Pons (tissue), 1 donor: ENCODE data around the gene SOX8.
"Not testable (repeated sequence)": the region's sequence is repeated elsewhere in the genome, so short reads cannot be mapped to it uniquely, and the experiment has no call there.

Experiments used
- DNase-seq: peaks from one replicate; pipeline ENCODE4 v3.0.0-alpha.2; 2016; ENCODE audit warnings: low spot score

SOX8 gene

DNA sequence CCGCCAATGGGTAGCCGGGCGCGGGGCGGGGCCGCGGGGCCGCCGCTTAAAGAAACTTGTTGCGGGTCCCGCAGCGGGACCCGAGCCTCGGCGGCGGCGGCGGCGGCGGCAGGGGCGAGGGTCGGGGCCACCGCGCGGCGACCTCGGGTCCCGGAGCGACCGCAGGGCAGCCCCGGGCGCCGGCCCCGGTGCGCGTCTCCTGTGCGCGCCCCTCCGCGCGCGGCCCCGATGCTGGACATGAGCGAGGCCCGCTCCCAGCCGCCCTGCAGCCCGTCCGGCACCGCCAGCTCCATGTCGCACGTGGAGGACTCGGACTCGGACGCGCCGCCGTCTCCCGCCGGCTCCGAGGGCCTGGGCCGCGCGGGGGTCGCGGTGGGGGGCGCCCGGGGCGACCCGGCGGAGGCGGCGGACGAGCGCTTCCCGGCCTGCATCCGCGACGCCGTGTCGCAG, at the start of gene SOX8:
SOX8 (plus strand) TSS at position 76 of the 450 bp plus-strand sequence; CDS start at position 229, 153 bp downstream.
- no peak for DNase-seq

DNA sequence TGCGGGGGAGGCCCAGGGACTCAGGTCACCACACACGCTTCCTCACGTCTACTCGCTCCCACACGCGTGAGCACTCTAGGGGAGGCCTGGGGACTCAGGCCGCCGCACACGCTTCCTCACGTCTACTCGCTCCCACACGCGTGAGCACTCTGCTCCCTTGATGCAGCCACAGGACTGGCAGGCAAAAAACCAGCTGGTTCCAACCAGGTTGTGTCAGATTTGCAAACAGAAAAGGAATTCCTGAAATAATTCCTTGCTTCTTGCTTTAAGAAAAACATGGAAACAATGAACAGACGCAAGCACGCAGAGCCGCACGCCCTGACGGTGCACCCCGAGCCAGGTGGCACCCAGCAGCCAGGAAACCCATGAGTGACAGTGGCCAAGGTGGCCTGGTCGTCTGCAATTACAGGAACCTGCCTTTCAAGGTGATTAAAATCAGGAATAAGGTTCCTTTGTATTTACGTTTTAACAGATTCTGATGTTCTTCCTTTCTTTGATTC, 48.7 kb upstream of the SOX8 start:
- DNase-seq = no peak

DNA sequence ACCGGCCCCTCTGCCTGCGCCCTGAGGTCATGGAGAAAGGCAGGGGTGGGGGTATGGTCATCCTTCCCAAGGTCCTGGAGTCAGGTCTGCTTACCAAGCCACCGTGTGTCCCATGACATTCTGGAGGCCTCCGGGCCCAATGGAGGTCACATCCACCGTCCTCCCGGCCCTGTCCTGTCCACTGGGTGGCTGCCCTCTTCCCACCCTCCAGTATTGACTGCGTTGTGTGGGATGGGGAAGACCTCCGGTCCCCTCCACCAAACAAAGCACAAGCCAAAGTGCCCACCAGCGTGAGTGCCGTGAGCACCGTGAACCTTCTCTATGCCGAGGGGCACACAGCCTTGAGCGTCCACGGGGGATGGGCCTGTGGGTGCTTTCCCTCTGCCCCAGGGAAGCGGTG, 48.0 kb upstream of the SOX8 start:
- no peak for DNase-seq

DNA sequence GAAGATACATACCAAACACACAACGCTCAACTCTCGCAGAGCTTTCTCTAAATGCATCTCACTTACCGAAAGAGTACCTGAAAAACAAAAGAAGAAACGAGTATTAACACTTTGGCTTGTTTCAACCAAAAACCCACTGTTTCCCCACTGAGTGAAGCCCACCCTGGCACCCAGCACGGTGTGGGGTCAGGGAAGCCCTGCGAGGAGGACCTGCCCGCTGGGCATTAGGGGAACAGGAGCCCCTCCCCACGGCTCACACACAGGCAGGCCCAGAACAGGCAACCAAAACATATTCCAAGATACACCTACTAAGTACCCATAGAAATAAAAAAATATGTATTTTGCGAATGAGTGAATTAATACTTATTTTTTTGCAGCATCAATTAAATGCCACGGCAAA, 47.4 kb upstream of the SOX8 start:
- no peak for DNase-seq

DNA sequence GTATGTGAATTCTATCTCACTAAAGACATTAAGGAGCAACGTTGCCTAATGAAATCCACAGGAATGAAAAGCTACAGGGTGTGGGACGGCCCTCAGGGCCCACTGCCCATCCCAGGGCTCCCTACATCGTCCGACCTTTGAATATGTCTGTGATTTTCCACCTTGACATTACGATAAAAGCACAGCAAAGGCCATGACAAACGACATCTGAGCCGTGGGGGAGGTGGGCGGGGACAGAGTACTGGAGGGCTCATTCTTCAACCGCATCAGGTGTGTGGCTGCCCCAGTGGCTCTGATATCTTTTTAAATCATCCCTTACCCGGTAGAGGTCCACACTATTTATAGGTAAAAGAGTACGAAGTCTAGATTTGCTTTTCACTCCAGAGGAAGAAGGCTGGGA, 45.9 kb upstream of the SOX8 start:
- no peak for DNase-seq

DNA sequence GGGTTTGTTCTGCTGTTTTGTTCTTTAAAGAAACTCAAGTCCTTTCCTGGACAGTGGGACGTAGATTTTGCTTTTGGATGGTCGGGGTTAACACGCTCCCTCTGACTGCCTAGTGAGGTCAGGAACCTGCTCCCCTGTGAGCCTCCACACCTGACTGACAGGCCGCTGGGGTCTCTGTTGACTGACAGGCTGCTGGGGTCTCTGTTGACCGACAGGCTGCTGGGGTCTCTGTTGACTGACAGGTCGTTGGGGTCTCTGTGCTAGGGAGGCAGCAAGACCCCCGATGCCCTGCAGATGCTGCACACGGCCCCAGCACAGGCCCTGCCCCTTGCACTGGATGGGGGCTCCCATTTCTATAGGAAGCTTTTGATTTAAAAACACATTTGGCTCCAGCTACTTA, 44.3 kb upstream of the SOX8 start:
- DNase-seq = no peak

DNA sequence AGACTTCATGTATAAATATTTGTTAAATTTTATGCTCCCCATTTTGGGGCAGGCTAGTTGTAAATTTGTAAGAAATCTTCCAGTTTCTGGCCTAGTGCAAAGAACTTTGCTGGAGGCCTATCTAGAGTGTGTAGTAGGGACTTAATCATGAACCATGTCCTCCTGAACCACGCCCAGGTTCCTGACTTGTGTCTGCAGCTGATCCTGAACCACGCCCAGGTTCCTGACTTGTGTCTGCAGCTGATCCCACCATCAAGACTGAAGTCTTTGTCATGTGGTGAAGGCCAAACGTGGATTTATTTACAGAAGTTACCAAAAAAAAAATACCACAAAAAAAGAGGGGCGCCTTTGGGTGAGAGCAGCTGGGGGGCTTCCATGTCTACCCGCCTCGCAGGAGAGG, 43.8 kb upstream of the SOX8 start:
- no peak for DNase-seq

DNA sequence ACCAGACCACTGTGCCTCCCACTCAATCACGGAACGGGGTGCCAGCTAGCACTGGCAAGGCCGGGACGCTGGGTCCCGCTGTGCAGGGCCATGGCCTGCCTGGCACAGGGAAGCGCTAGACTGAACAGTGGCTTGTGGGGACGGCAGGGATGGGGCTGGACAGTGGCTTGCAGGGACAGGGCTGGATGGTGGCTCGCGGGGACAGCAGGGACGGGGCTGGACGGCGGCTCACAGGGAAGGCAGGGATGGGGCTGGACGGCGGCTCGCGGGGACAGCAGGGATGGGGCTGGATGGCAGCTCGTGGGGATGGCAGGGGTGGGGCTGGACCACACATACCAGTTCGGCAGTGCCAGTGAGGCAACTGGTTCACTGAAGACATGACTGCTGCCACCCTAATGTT, 43.4 kb upstream of the SOX8 start:
- DNase-seq = peak; percentile 62

DNA sequence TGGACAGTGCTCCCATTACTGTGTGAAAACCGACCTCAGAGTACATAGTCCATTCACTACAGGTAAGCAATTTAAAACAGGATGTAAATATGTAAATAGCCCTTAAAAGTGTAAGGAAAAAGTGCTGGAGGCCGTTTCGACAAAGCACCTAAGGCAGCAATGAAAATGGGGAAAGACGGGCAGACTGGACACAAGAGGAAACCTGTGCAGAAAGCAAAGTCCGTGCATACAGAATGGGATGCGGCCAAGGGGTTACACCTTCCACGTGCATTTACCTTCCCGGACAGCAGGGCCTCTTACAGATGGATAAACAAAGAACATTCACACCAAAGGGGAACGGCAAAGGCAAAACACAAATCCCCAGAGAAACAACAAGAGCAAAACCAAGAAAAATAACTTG, 42.8 kb upstream of the SOX8 start:
- no peak for DNase-seq

DNA sequence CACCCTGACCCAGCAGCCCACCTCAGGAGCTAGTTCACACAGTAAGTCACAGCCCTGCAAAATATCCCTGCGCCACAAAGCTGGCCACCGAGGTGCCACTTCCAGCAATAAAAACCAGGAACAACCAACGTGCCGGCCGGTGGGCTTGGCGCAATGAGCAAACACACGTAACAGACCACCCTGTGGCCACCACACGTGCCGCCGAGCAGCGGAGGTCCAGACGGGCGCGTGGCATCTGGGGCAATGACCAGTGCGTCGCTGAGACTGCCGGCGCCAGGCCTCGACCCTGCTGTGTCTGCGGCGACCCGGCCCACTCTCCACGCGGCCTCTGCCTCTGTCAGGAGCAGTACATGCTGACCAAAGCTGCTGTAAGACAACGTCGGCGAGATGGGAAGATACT, 42.3 kb upstream of the SOX8 start:
- DNase-seq = no peak

DNA sequence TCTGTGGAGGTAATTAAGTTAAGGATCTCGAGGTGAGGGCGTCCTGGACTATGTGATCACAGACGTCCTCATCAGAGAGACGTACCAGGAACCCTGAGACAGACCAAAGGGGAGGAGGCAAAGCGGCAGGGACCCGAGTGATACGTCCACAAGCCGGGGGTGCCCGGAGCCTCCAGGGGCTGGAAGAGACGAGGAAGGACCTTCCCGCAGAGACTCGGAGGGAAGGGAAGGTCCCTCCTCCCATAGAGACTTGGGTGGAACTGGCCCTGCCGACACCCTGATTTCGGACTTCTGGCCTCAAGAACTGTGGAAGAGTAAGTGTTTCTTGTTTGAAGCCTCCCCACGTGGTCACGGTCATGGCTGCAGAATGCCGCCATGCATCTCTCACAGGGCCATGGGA, 41.6 kb upstream of the SOX8 start:
- DNase-seq = no peak

DNA sequence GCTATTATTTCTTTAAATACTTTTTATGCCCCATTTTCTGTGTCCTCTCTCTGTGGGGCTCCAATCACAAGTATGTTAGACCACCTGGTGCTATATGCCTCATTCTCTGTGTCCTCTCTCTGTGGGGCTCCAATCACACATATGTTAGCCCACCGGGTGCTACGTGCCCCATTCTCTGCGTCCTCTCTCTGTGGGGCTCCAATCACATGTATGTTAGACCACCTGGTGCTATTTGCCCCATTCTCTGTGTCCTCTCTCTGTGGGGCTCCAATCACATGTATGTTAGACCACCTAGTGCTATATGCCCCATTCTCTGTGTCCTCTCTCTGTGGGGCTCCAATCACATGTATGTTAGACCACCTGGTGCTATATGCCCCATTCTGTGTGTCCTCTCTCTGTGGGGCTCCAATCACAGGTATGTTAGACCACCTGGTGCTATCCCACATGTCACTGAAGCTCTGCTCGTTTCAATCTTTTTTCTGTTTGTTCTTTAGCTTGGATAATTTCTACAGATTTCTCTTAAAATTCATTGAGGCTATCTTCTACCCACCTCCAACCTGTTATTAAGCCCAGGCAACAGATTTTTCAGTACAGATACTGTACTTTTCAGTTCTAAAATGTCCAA, 39.0 kb upstream of the SOX8 start:
- DNase-seq = no peak

DNA sequence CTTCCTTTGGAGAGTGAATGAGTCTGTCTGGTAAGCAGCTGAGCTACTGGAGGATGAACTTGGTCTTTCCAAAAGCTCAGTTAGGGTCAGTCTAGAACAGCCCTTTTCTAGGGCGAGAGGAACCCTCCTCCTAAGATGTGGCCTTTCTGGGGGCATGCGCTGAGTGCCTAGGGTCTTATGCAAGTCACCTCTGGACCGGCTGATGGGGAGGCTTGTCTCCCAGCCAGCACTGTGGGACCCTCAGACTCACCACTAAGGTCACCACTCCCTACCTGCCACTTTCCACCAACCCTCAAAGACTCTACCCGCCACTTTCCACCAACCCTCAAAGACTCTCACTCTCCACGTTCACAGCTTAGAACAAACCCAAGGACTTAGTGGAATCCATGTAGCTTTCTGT, 37.6 kb upstream of the SOX8 start:
- DNase-seq = no peak

DNA sequence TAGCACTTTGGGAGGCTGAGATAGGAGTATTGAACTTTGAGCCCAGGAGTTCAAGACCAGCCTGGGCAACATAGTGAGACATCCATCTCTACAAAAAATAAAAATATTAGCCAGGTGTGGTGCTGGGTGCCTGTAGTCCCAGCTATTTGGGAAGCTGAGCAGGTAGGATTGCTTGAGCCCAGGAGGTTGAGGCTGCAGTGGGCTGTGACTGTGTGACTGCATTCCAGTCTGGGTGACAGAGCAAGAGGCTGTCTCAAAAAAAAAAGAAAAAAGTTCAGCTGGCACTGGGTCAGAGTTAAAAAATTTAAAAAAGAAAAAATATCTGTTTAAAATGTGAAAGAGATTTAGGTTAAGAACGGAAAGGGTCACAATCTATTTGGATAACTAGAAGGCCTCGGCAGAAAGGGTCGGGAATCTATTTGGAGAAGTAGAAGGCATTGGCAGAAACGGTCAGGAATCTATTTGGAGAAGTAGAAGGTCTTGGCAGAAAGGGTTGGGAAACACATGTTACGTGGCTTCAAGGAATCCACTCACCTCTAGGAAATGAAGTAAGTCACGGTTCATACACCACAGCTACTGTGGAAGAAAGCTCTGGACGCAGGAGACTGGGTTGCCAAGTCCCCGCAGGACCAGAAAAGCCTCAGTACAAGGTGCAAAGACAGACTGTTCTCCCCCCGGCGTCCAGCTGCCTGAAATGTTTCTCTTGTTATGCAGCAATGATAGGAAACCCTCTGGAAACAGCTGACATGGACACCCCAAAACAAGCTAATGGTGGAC, 36.1 kb upstream of the SOX8 start:
- DNase-seq = no peak

DNA sequence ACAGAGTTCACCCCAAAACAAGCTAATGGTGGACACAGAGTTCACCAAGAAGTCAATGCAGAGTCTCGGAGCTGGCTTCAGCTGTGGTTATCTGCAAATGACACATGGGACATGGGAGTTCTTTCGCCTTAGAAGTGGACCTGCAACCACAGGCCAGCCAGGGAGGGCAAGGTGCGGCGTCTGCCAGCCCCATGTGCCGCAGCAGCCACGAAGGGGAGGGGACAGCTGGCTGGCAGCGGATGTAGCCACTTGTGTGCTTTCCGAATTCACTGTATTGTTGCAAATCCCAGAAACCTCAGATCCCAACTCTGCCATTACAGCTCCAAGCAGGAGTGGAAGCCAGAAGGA, 35.5 kb upstream of the SOX8 start:
- DNase-seq = no peak

DNA sequence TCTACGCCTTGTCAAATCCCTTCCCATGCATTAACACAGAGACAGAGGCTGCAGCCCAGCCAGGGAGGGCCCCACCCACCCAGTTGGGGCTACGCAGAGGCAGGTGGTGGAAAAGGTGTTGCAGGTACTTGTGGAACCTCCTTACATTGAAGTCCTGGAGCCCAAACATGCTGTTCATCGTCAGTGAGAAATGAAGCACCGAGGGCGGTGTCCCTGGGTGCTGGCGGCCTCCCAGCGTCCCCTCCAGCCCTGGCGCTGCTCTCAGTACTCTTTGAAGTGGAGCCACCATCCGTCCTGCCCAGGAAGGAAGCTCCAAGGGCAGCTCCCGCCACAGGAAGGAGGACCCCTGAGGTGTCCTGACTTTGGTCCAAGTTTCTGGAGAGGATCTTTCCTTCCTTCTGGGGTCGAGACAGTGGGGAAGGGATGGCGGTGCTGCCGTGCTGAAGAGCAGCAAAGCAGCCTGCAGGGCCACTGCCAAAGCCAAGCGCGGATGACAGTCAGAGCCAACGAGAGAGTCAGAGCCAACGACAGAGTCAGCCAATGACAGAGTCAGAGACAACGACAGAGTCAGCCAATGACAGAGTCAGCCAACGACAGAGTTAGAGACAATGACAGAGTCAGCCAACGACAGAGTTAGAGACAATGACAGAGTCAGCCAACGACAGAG, 34.2 kb upstream of the SOX8 start:
- DNase-seq = no peak

DNA sequence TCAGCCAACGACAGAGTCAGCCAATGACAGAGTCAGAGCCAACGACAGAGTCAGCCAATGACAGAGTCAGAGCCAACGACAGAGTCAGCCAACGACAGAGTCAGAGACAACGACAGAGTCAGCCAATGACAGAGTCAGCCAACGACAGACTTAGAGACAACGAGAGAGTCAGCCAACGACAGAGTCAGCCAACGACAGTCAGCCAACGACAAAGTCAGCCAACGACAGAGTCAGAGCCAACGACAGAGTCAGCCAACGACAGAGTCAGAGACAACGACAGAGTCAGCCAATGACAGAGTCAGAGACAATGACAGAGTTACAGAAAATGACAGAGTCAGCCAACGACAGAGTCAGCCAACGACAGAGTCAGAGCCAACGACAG, 33.7 kb upstream of the SOX8 start:
- not testable (repeated sequence) for DNase-seq

DNA sequence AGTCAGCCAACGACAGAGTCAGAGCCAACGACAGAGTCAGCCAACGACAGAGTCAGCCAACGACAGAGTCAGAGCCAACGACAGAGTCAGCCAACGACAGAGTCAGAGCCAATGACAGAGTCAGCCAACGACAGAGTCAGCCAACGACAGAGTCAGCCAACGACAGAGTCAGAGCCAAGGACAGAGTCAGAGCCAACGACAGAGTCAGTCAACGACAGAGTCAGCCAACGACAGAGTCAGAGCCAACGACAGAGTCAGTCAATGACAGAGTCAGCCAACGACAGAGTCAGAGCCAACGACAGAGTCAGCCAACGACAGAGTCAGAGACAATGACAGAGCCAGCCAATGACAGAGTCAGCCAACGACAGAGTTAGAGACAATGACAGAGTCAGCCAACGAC, 32.8 kb upstream of the SOX8 start:
- not testable (repeated sequence) for DNase-seq

DNA sequence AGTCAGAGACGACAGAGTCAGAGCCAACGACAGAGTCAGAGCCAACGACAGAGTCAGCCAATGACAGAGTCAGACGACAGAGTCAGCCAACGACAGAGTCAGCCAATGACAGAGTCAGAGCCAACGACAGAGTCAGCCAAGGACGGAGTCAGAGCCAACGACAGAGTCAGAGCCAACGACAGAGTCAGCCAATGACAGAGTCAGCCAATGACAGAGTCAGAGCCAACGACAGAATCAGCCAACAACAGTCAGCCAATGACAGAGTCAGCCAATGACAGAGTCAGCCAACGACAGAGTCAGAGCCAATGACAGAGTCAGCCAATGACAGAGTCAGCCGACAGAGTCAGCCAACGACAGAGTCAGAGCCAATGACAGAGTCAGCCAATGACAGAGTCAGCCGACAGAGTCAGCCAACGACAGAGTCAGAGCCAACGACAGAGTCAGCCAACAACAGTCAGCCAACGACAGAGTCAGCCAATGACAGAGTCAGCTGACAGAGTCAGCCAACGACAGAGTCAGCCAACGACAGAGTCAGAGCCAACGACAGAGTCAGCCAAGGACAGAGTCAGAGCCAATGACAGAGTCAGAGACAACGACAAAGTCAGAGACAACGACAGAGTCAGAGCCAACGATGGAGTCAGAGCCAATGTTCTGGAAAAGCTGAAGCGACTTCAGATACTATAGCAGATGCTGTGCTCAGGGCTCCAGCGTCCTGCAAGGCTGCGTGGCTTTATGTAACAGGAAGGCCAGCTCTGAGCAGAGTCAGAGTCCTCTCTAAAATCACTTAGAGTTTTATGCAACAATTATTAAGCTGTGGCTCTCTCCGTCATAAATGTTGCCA, 30.6 kb upstream of the SOX8 start:
- DNase-seq = peak; percentile 44

DNA sequence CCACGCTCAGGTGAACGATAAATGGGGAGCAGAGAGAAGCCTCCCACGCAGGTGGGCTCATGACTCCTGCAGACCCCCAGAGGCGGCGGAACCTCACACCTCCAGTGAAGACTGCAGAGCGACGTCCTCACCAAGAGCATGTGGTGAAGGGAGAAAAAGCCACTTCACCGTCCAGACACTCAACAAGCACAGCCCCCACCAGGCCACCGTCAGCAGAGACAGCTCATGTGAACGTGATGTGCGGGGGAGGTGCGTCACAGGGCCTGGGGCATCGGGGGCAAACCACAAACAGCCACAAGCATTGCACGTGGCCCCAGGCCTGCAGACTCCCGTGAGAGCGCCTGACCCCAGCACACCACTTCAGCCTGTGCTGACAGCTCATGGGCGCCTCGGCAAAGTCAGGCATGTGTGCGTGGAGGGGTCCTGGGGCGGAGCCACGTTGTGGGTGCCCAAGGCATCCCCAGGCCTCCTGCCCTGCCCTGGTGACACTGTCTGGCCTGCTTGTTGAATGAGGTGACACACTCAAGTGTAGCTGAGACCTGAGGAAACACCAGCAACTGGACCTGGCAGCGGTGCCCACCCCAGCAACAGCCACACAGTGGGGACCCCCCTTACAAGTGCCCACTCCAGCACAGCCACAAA, 29.8 kb upstream of the SOX8 start:
- DNase-seq = no peak

DNA sequence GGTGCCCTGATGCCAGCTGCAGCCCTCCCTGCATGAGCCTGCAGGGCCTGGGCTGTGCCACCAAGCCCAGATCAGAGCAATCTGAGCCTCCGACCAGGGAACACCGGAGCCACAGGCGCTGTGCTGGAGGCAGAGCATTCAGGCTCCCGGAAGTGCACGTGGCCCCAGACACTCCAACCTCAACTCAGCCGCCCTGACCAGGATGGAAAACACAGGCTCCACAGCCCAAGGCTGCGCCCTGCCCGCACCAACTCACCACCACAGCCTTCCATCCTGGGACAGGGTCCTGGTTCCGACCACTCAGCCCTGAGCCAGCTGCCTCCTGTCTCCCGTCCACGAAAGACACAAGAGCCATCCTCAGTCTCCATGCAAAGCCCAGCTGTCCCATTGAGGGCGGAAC, 29.2 kb upstream of the SOX8 start:
- DNase-seq = no peak

DNA sequence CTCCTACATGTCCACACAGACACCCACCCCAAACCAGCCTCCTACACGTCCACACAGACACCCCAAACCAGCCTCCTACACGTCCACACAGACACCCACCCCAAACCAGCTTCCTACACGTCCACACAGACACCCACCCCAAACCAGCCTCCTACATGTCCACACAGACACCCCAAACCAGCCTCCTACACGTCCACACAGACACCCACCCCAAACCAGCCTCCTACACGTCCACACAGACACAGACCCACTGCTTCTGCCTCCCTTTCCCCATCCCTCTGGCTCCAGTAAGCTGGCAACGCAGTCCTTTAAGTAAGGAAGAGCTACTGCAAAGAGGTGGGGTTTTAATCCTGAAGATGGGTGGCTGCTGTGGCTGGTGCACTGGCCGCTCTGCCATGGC, 27.8 kb upstream of the SOX8 start:
- DNase-seq = not testable (repeated sequence)
